HL-60 (cell line): ENCODE results near the gene MYBPC2.

Experiments used
- CTCF ChIP-seq: IDR thresholded peaks from one replicate; pipeline ENCODE4 v1.5.1; 2011; ENCODE audit warnings: low read length, control low read depth, inconsistent platforms; ENCODE audit not compliant: insufficient read depth
- GABPA ChIP-seq: IDR thresholded peaks from 2 replicates; pipeline ENCODE4 v1.6.1; 2012; ENCODE audit warnings: low read depth
- POLR2AphosphoS5 ChIP-seq: IDR thresholded peaks from 2 replicates; pipeline ENCODE4 v1.6.1; 2012; ENCODE audit warnings: low read depth
- SPI1 ChIP-seq: IDR thresholded peaks from 2 replicates; pipeline ENCODE4 v1.6.1; 2012; ENCODE audit warnings: low read depth, mild to moderate bottlenecking, borderline replicate concordance

GRCh38 chr19:50501186-50501567, 68.5 kb downstream of the MYBPC2 start:
- TF ChIP-seq CTCF = no peak
- TF ChIP-seq GABPA = no peak
- no peak for TF ChIP-seq POLR2AphosphoS5
- TF ChIP-seq SPI1 = no peak
